NCI-H2107 treated with DMSO at 0.1 percent for 48 hours (cell line): ENCODE data around the gene FHIT.
"Not testable (repeated sequence)": the region's sequence is repeated elsewhere in the genome, so short reads cannot be mapped to it uniquely, and the experiment has no call there.

Source experiments
- DNase-seq: peaks from one replicate; lab custom pipeline; 2025; ENCODE audit not compliant: unreplicated experiment; lab: John Stamatoyannopoulos, UW

FHIT gene

DNA sequence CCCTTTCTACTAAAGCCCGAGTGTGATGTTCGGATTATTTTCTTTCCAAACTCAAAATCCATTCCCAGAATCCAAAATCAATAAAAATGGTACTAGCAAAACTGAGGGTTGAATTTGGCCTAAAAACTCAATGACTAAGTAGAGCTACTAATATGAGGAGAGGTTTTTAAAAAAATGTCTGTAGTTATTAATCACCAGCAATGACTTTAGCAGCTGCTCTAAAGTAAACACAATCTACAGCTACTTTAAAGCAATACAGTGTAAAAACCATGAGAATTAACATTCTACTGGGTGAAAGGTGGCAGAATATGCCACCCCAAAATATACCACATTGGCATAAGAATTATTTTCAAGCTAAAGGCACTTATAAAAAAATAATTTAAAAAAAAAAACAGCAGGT is 23.5 kb downstream of the FHIT start:
- no peak for DNase-seq

DNA sequence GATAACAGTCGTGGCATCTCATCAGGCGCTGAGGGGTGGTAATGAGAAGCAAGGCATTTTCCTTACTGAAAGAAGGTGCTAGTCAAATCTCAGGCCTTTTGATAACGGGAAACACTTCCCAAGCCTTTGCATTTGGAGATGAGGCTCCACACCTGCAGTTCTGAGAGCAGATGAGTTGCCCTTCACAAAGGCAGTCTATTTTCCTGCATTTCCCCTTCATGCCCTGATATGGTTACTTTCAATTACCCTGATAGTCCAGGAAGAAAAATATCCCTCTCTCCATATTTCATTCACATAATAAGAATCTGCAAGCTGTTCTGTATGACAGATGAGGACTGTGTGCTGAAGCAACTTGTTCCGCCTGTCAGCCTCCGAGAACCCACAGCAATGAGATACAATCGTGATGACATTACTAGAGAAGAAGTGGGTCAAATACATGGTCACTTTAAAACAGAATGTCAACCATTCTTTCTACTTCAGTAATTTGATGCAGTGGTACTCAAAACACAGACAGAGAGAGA is 25.0 kb downstream of the FHIT start:
- DNase-seq, result no peak

DNA sequence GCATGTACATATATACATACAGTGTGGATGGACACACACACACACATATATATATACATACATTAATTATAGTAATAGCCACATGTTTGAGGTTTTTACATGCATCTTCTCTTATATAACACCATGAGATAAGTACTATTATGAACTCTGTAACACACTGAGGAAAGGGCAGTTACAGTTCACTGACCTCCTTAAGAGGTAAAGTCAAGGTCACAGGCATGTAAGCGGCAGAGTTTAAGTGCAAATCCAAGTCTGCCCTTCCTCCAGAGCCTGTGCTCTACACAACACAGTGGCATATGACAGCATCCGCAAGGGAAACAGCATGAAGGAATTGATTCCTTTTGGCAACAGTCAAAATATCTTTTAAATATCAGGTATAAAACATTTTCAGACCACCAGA is 26.4 kb downstream of the FHIT start:
- DNase-seq, result no peak

DNA sequence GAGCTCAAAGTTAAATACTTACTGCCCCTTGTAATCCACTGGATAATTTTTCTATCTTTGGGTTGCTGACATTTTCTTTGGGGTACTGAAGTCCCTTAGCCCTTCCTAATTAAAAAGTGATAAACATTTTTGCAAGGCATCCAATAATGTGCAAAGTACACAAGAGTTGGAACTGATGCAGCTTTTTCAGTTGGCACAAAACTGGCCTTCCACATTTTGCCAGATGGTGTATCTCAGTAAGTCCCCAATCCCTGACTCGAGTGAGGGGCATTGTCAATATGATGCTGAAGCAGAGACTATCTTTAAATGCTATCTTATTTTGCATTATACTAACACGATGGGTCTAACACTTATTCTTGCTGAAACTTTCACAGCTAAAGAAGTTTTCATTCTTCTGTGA is 27.8 kb downstream of the FHIT start:
- DNase-seq, result no peak

DNA sequence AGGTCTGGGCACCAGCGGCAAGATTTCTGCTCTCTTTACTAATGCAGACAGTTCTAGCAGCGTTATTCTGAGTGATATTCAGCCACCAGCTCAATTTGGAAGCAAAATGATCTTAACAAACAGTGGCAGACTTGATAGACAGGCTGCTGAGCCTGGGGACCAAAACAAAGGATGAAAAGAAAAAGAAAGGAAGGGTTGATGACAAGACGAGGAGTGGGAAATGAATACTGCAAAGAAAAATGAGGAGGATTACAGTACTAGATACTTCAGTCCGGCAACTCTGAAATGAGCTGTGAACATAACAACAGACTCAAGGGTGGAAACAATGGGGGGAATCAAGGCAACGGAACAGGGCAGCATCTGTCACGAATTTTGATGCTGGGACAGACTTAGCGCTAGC is 28.8 kb downstream of the FHIT start:
- DNase-seq, result no peak

DNA sequence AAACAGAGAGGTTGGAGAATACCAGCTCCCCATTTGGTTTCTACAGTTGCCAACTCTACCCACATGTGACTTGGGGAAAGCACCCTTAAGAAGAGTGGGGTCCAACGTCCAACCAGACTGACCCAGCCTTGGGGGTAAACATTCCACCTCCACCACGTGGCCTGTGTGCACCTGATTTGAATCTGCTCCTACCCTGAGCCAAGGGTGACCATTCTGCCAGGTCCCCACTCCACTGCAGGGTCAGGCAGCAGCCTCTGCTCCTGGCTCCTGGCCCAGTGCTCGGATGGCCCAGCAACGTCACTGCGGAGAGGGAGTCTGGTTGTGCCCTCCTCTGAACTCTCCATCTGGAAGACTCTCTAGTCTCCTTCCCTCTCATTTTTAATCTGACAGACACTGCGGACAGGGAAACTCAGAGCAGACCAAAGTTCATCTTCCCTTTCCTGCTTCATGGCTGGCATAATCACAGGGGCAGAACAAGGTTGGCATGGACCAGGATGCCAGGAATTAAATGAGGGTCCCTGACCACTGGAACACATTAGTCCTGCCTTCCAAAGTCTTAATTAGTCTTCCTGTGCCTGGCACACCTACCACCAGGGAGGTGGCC is 29.4 kb downstream of the FHIT start:
- DNase-seq, result no peak

DNA sequence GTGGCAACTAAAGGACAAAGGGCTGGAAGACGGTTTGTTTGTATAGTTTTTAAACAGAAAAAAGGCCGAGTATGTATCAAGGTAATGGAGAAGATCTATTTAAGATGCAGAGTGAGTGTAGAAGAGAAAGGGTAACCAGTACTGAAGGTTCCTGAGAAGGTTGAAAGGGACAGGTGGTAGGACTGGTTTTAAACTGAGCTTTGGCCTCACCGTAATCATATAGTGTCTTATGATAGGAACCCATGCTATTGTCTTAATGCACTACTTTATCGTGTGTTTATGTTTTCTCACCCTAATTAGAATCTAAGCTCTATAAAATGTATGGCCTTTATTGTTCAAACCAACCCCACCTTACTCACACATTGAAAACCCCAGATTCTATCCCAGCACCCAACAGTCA is 32.7 kb downstream of the FHIT start:
- no peak for DNase-seq

DNA sequence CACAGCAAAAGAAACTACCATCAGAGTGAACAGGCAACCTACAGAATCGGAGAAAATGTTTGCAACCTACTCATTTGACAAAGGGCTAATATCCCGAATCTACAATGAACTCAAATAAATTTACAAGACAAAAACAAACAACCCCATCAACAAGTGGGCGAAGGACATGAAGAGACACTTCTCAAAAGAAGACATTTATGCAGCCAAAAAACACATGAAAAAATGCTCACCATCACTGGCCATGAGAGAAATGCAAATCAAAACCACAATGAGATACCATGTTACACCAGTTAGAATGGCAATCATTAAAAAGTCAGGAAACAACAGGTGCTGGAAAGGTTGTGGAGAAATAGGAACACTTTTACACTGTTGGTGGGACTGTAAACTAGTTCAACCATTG is 35.1 kb downstream of the FHIT start:
- DNase-seq, result not testable (repeated sequence)

DNA sequence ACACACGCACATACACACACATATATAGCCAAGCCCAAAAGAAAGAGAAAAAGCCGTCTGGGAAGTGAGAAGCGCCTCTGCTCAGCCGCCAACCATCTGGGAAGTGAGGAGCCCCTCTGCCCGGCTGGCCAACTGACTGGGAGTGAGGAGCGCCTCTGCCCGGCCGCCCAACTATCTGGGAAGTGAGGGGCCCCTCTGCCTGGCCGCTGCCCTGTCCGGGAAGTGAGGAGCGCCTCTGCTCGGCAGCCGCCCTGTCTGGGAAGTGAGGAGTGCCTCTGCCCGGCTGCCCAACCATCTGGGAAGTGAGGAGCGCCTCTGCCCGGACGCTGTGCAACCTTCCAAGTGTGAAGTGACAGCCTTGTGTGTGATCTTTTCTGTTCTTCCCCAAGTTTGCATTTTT is 49.2 kb downstream of the FHIT start:
- no peak for DNase-seq

DNA sequence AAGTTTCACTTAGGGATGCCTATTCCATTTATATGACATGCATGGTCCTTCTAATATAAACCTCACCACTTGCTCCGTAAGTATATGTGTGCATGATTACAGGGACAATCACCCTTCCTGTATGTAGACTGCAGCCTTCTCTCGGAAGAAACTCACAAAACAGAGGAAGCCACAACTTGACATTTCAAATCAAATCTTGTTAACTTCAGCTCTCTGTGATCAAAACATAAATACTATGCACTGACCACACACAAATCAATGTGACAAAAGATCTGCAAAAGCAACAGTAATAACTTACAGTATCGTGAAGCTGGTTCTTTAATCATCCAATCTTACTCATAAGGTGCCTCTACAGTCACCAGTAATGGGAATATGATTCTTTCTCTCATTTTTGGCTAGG is 50.2 kb downstream of the FHIT start:
- DNase-seq, result no peak

DNA sequence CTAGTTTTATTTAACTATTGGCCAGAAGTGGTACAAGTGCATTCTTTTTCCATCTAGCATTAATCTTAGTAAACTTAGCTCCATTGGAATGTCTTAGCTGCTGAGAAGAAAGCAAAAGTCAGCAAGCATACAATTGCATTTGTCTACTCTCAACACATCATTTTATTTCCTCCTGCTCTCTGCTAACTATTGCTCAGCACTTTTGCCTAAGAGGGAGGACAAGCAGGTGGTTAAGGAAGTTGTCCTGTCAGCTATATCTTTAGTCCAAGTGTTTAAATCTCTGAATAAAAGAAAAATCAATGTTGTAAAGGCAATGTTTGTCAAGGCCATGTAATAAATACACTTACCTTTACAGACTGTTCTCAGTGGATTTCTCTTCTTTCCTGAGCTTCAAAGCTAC is 51.0 kb downstream of the FHIT start:
- DNase-seq, result no peak

DNA sequence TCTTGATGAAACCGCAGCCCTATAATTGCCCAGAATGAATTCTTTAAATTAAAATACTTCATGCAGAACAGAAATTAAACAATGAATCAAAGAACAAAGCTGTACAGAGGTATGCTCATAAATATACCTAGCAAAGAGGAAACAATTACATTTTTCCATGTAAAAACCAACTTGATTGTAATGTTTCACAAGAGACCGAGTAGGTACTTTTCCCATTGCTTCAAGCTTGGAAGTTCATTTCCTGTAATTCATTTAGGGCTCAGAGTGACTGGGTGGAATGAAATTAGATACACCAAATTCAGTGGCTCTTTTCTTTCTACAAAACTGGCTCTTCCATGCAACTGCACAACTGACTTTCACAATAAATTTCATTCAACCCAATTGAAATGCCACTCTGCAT is 51.4 kb downstream of the FHIT start:
- no peak for DNase-seq

DNA sequence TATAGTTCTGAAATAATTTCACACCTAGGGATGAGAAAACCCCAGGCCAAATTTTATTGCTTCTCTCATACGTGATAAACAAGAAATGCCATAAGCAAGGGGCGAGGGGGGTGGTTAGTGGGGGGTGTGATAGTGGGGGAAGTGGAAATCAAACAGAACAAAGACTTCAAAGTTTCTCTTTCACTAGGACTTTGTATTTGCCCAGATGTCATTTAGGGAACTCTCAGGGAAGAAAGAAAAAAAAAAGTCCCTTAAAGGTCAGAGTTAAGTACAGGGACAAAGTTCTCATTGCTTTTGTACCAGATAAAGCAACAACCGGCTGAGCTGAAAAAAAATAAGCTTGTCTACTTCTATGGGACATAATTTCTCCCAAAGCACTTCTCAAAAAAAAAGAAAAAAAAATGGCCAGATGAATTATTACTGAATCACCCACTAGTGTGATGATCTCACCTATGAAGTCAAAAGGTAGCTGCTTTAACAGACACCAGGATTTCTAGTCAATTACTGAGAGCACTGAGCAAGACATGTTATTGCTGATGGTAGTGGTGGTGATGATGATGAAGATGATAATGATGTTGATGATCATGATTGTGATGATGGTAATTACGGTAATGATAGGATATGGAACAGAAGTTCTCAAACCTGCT is 56.2 kb downstream of the FHIT start:
- no peak for DNase-seq

DNA sequence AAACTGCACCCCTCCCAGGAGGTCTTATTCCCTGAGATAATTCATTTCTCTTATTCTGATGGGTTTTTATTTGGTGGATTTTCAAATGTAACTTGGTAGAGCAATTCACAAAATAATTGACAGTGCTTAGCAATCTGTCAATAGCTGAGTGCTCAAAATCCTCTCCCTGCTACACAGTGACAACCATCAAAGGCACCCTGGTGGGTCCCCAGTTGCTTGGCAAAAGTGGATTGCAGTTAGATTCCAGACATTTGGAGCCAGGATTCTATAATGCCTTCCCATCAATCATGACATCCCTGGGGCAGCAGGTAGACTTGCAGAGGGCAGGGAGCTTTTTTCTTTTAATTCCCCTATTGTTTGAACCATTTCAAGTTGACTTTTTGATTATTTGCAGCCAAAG is 59.0 kb downstream of the FHIT start:
- DNase-seq, result no peak

DNA sequence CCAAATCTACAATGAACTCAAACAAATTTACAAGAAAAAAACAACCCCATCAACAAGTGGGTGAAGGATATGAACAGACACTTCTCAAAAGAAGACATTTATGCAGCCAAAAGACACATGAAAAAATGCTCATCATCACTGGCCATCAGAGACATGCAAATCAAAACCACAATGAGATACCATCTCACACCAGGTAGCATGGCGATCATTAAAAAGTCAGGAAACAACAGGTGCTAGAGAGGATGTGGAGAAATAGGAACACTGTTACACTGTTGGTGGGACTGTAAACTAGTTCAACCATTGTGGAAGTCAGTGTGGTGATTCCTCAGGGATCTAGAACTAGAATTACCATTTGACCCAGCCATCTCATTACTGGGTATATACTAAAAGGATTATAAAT is 61.0 kb downstream of the FHIT start:
- not testable (repeated sequence) for DNase-seq

DNA sequence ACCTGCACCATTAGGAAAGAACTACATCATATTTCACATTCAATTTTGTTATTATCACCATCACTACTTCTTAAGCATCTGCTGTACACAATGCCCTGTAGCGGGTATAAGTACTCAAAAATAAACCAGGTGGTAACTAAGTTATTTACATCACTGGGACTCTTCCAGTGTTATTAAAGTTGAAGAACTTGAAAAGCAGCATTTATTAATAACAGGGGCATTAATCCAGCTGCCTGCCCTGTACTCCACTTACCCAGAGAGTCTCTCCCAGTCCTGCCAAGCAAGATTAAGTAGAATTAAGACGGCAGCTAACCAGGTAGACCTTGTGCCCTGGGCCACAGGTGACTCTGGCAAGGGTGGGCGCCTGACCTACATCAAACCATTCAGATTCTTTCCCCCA is 65.2 kb downstream of the FHIT start:
- no peak for DNase-seq

DNA sequence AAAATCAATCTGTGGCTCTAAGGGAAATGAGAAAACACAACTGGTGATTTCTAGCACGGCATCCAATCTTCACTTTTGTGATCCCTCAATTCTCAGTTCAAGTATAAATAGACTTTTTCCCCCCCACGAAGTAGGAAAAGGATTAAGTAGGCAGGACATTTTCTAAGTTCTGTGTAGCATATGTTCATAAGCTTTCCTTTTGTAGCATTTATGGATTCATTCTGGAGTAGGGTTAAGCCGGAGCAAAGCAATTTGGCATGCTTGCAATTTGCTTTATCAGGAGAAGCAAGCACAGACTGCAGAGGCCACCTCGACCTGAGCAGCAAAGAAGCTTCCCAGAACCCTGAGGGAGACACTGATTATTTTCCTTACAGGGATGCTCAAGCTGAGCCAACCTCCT is 66.3 kb downstream of the FHIT start:
- DNase-seq, result no peak

DNA sequence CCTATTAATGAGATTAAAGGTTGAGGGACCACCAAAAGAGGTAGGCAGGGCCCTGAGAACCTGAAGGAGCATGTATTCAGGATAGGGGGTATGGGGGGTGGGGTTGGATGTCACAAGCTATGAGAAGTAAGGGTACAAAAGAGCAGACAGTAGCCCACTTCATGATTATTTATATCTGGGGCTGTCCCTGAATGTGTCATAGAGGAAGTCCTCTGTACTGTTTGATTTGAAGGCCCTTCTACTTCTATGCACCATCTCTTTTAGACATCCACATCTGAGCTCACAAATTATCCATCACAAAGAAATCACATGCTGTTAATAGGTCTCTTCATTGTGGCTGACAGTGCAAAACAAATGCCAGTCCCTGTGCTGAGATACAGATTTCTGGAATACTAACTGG is 68.6 kb downstream of the FHIT start:
- DNase-seq, result no peak

DNA sequence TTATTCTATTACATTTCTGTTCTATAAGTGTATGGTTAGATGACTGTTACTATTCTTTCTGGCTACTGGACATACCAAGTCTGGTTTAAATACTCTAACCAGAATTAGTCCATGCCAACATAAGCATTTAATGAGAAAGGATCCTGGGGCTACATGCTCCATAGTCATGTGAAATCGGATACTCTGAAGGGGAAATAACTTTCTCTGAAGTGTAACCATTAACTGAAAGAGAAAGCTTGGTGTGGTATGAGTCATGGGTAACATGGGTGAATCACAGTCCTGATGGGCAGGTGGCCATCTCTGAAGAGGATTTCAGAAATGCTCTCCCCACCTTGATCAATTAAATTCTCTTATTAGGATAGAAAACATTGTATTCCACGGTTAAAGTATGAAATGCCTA is 69.4 kb downstream of the FHIT start:
- no peak for DNase-seq

DNA sequence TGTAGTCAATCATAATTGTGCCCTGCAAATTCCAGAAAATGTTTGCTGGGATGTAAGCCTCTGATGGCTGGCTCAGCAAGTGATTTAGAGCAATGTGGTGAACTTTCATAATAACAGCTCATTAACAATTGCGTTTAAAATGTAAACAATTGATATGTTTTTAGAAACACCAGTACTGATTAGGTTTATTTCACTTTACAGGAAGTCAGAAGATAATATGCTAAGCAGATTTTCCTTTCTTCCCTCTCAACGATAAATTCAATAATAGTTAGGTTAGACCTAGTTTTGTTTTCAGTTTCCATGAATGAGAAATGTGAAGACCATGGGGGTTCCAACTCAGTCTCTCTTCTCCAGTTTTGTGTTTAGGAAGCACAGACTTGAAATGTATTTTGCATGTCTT is 71.0 kb downstream of the FHIT start:
- DNase-seq, result no peak

DNA sequence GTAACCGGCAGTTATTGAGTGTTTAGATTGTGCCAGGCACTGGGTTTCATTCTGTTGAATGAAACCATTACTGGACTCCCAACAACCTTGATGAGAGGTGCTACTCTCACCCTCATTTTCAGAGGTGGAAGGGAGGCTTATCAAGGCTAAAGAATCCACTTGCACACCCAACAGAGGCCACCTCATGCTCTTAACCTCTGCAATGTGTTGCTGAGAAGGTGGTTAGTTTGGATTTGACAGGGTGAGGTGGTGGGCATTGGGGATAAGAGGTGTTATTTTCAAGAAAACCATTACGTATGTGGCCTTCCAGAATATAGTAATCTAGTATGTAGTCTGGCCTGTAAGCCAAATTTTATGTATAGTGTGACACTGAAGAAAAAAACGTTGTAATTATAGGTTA is 73.1 kb downstream of the FHIT start:
- no peak for DNase-seq

DNA sequence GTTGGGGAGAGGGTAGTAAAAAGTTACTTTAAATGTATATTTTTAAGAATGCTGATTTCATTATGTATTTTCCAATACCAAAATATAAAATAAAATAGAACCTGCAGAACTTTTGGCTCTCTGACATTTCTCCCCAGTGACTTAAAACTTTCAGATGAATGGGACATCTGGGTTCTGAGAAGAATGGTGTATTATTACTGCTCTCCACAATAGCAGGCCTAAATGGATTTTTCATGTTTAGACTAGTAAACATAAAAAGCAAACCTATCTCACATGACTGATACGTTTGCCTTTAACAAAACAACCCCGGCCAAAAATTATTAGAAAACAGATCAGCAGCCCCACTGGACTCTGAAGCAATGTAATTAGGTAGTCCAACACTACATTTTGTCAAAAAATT is 73.8 kb downstream of the FHIT start:
- no peak for DNase-seq

DNA sequence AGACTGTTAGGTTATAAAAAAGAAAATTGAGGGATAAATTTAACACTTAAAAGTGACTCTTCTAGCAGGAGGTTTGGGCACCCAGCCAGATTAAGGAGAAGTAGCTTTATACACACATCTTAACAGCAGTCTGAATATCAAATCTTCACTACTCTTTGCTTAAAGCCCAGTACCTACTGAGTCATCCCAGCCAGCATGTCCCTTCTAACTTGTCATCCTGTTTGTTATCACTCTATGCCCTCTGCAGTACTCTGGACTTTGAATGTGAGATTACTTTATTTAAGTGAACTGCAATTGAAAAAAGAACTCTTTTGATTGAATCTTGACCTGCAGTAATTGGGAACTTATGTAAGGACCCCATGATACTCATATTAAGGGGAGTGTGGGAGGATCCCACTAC is 77.6 kb downstream of the FHIT start:
- DNase-seq, result no peak
